Esophagus mucosa (tissue), 1 donor: Measurements from ENCODE around the gene PTPN13. TPM values are rescaled to one million over a fixed set of nuclear protein-coding genes. Genes with fewer than 3 reads are reported as not detected.
"Not testable (repeated sequence)": the region's sequence is repeated elsewhere in the genome, so short reads cannot be mapped to it uniquely, and the experiment has no call there.

Experiments
- ATAC-seq: fragments of 200-7000 bp; cut with Tn5 transposase; one replicate; pipeline ENCODE4 v1.9.1; 2020
- total RNA-seq: library from RNA; stranded (reverse); gene quantifications from one replicate; pipeline ENCODE4 v1.2.4, GENCODE V29; 2023
- donor health status: DM: yes; HTN: yes; CAD: no.

The PTPN13 gene
- total RNA-seq, 1 donor from 2014 or later, result 87.3 TPM

GRCh38 chr4:86641516-86642090 is 47.5 kb downstream of the PTPN13 start:
- ATAC-seq, result no peak

GRCh38 chr4:86644892-86645291 is 50.8 kb downstream of the PTPN13 start:
- no peak for ATAC-seq

GRCh38 chr4:86652332-86652932 is 58.3 kb downstream of the PTPN13 start:
- ATAC-seq, result no peak

GRCh38 chr4:86653237-86653865 is 59.2 kb downstream of the PTPN13 start:
- no peak for ATAC-seq

- not testable (repeated sequence) for ATAC-seq
Observed at GRCh38 chr4:86656781-86657180, 62.7 kb downstream of the PTPN13 start.

GRCh38 chr4:86657382-86657781 is 63.3 kb downstream of the PTPN13 start:
- no peak for ATAC-seq

- no peak for ATAC-seq
Observed at GRCh38 chr4:86657910-86658309, 63.8 kb downstream of the PTPN13 start.

GRCh38 chr4:86660401-86660800 is 66.3 kb downstream of the PTPN13 start:
- peak; percentile 55 for ATAC-seq

GRCh38 chr4:86661006-86661405 is 66.9 kb downstream of the PTPN13 start:
- ATAC-seq, result peak; percentile 26

- ATAC-seq, result no peak
Observed at GRCh38 chr4:86661418-86661817, 67.3 kb downstream of the PTPN13 start.

- no peak for ATAC-seq
Observed at GRCh38 chr4:86664959-86665358, 70.8 kb downstream of the PTPN13 start.

GRCh38 chr4:86670298-86670697 is 76.2 kb downstream of the PTPN13 start:
- peak; percentile 49 for ATAC-seq

GRCh38 chr4:86670756-86671155 is 76.6 kb downstream of the PTPN13 start:
- peak; percentile 88 for ATAC-seq

- peak; percentile 58 for ATAC-seq
Observed at GRCh38 chr4:86675548-86675947, 81.4 kb downstream of the PTPN13 start.

- ATAC-seq, result no peak
Observed at GRCh38 chr4:86678796-86679195, 84.7 kb downstream of the PTPN13 start.

GRCh38 chr4:86679441-86679840 is 85.3 kb downstream of the PTPN13 start:
- no peak for ATAC-seq

GRCh38 chr4:86683167-86683566 is 89.1 kb downstream of the PTPN13 start:
- ATAC-seq, result no peak

- no peak for ATAC-seq
Observed at GRCh38 chr4:86683983-86684382, 89.9 kb downstream of the PTPN13 start.

- no peak for ATAC-seq
Observed at GRCh38 chr4:86685401-86685800, 91.3 kb downstream of the PTPN13 start.

- no peak for ATAC-seq
Observed at GRCh38 chr4:86686741-86687140, 92.6 kb downstream of the PTPN13 start.

- ATAC-seq, result peak; percentile 75
Observed at GRCh38 chr4:86688026-86688425, 93.9 kb downstream of the PTPN13 start.

- ATAC-seq, result no peak
Observed at GRCh38 chr4:86704601-86705000, 110.5 kb downstream of the PTPN13 start.

GRCh38 chr4:86706923-86707597 is 112.9 kb downstream of the PTPN13 start:
- peak; percentile 98 for ATAC-seq

GRCh38 chr4:86717651-86718050 is 123.5 kb downstream of the PTPN13 start:
- no peak for ATAC-seq
